Lung (tissue), 12 donors: ENCODE measurements around the gene ERICH4. TPM values are rescaled to one million over a fixed set of nuclear protein-coding genes. Genes with fewer than 3 reads are reported as not detected.

Experiments used
- ATAC-seq: fragments of 200-7000 bp; cut with Tn5 transposase; one replicate; pipeline ENCODE4 v1.9.1; 2020; ENCODE audit warnings: moderate number of reproducible peaks; ENCODE audit not compliant: insufficient read depth, low FRiP score
- DNase-seq, 3 donors: peaks; one replicate each; pipeline ENCODE4 v3.0.0-alpha.2; 2013 to 2017
- H3K27ac ChIP-seq, 2 donors: one replicate each; pipeline ENCODE4 v1.5.1; 2013; ENCODE audit warnings: mild to moderate bottlenecking in 2 of 2, moderate library complexity in 2 of 2, control low read depth in 1 of 2, inconsistent platforms in 1 of 2, low read depth in 1 of 2, low read length in 1 of 2
- H3K27me3 ChIP-seq, 3 donors: one replicate each; pipeline ENCODE4 v1.5.1; 2013; ENCODE audit warnings: low read length in 2 of 3; ENCODE audit not compliant: control insufficient read depth in 3 of 3, insufficient read depth in 3 of 3
- H3K36me3 ChIP-seq, 4 donors: one replicate each; pipeline ENCODE4 v1.5.1; 2013; ENCODE audit warnings: low read length in 4 of 4, mild to moderate bottlenecking in 1 of 4, moderate library complexity in 1 of 4; ENCODE audit not compliant: control insufficient read depth in 4 of 4, insufficient read depth in 4 of 4
- H3K4me1 ChIP-seq, 5 donors: one replicate each; pipeline ENCODE4 v1.5.1; 2013; ENCODE audit warnings: low read length in 5 of 5, mild to moderate bottlenecking in 2 of 5, moderate library complexity in 1 of 5; ENCODE audit not compliant: control insufficient read depth in 5 of 5, insufficient read depth in 5 of 5
- H3K4me3 ChIP-seq: one replicate; pipeline ENCODE4 v1.5.1; 2013; ENCODE audit warnings: mild to moderate bottlenecking, control low read depth, moderate library complexity
- H3K9ac ChIP-seq, 2 donors: one replicate each; pipeline ENCODE4 v1.5.1; 2013; ENCODE audit warnings: low read length in 2 of 2, control low read depth in 1 of 2; ENCODE audit not compliant: insufficient read depth in 1 of 2
- H3K9me3 ChIP-seq, 4 donors: one replicate each; pipeline ENCODE4 v1.5.1; 2013; ENCODE audit warnings: low read length in 3 of 4, mild to moderate bottlenecking in 1 of 4, moderate library complexity in 1 of 4; ENCODE audit not compliant: control insufficient read depth in 4 of 4, insufficient read depth in 3 of 4
- CTCF ChIP-seq: IDR thresholded peaks from 2 replicates; pipeline ENCODE4 v1.5.1; 2012; ENCODE audit warnings: mild to moderate bottlenecking; ENCODE audit errors: control extremely low read depth, extremely low read depth
- WGBS, 2 donors: extraction: QIAGEN DNeasy Blood & Tissue Kit; methylation state at CpG; one replicate each; pipeline ENCODE4 v1.1.7; 2013; 5-methylcytosine and 5-hydroxymethylcytosine counted together
- polyA plus RNA-seq, 2 donors: library from polyadenylated mRNA; stranded (reverse); fragments of 200-250 nt; gene quantifications; one replicate each; pipeline ENCODE4 v1.2.1, GENCODE V29; 2013
- total RNA-seq, 2 donors: library from RNA; depleted of rRNA in 1 of 2; stranded (reverse); fragments of >200 nt in 1 of 2; gene quantifications; one replicate each; pipeline ENCODE4 v1.2.1, GENCODE V29; 2014 to 2021
- donor health status: control.
- donor health status: control.
- donor health status: Bipolar disorder and iron deficiency.
- donor health status: healthy.
- donor health status: DM: yes; HTN: yes; CAD: no.

Gene ERICH4
- total and polyA plus RNA-seq, 4 donors, result 0.16 TPM; not detected in 3

- Histone ChIP-seq H3K9me3 (no peaks in the 10 kb centered on the region), H3K36me3 (no peaks in the 10 kb centered on the region), H3K27me3 (peaks cover 0 to 4% (median 0%) of the 10 kb centered on the region in 3 donors), H3K27ac (no peak overlapping the region), H3K4me1 (peaks cover 0 to 7% (median 0%) of the 10 kb centered on the region in 5 donors), H3K4me3 (no peak overlapping the region), H3K9ac (no peak overlapping the region)
- WGBS, 2 donors, result 3 to 4% methylated on average over 22 of the region's 22 CpGs
- DNase-seq (peak; percentile 77 to 83 (median 80)), ATAC-seq (peak; percentile 92)
- TF ChIP-seq CTCF, result peak; percentile 94
Measured at GRCh38 chr19:41449079-41449864, 6.3 kb downstream of the ERICH4 start.

DNA sequence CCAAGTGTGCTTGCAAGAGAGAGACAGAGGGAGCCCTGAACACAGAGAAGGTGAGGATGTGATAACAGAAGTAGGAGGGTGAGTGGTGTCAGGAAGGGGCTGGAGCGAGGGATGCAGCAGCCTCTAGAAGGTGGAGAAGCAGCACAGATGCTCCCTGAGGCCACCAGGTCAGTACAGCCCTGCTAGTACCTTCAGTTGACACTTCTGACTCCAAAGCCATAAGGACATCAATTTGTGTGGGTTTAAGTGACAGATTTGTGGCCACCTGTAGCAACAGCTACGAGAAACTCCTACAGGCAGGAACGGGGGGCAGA, 6.9 kb downstream of the ERICH4 start:
- H3K4me1 ChIP-seq, result peaks cover 0 to 7% (median 0%) of the 10 kb centered on the region in 5 donors
- no peak overlapping the region for H3K27ac ChIP-seq
- H3K4me3 ChIP-seq, result no peak overlapping the region
- H3K9me3 ChIP-seq, result no peaks in the 10 kb centered on the region
- no peaks in the 10 kb centered on the region for H3K36me3 ChIP-seq
- ATAC-seq, result no peak
- H3K9ac ChIP-seq, result no peak overlapping the region
- TF ChIP-seq CTCF, result no peak
- DNase-seq, result no peak
- 64 to 65% methylated on average over 3 of the region's 3 CpGs for WGBS, 2 donors
- H3K27me3 ChIP-seq, result peaks cover 0 to 4% (median 0%) of the 10 kb centered on the region in 3 donors

GRCh38 chr19:41452584-41453275, 9.8 kb downstream of the ERICH4 start:
- Histone ChIP-seq H3K27ac (no peak overlapping the region), H3K9ac (no peak overlapping the region), H3K4me3 (no peak overlapping the region), H3K36me3 (no peaks in the 10 kb centered on the region), H3K9me3 (no peaks in the 10 kb centered on the region), H3K27me3 (peaks cover 0 to 4% (median 0%) of the 10 kb centered on the region in 3 donors), H3K4me1 (peaks cover 0 to 11% (median 3%) of the 10 kb centered on the region in 5 donors)
- no peak for DNase-seq
- WGBS, 2 donors, result 78 to 82% methylated on average over 6 of the region's 6 CpGs
- no peak for TF ChIP-seq CTCF
- no peak for ATAC-seq
